Thyroid gland (tissue), 4 donors: ENCODE data around the gene PDZD2. TPM values are rescaled to one million over a fixed set of nuclear protein-coding genes. Genes with fewer than 3 reads are reported as not detected.

Experiments used
- DNase-seq, 2 donors: peaks; one replicate each; pipeline ENCODE4 v3.0.0-alpha.2; 2019
- H3K27ac ChIP-seq, 3 donors: fragments of 200-600 bp; sonication (generic); 1 replicate in 2 of 3; 2 replicates in 1 of 3; pipeline ENCODE4 v1.5.1; 2016 to 2019; ENCODE audit warnings: mild to moderate bottlenecking in 1 of 3, moderate library complexity in 1 of 3
- H3K27me3 ChIP-seq: fragments of 200-600 bp; sonication (generic); one replicate; pipeline ENCODE4 v1.5.1; 2019
- H3K36me3 ChIP-seq, 2 donors: fragments of 200-600 bp; sonication (generic); one replicate each; pipeline ENCODE4 v1.5.1; 2016 to 2019
- H3K4me1 ChIP-seq, 2 donors: fragments of 200-600 bp; sonication (generic); one replicate each; pipeline ENCODE4 v1.5.1; 2017 to 2019
- H3K4me3 ChIP-seq, 3 donors: fragments of 200-600 bp; sonication (generic); replicated peaks in 1 of 3; 1 replicate in 2 of 3; 2 replicates in 1 of 3; pipeline ENCODE4 v1.5.1; 2016; ENCODE audit warnings: mild to moderate bottlenecking in 1 of 3
- H3K9me3 ChIP-seq: fragments of 200-600 bp; sonication (generic); one replicate; pipeline ENCODE4 v1.5.1; 2017
- POLR2A ChIP-seq, 2 donors: fragments of 450-650 bp; IDR thresholded peaks; one replicate each; pipeline ENCODE4 v1.6.1; 2017; ENCODE audit warnings: antibody characterized with exemption in 2 of 2, mild to moderate bottlenecking in 2 of 2, moderate library complexity in 1 of 2
- WGBS, 2 donors: methylation state at CpG; one replicate each; pipeline ENCODE4 v1.1.5; 2017; 5-methylcytosine and 5-hydroxymethylcytosine counted together
- intact Hi-C: fragments of 100-400 bp; cut with DNase I; formaldehyde crosslinking; loops from one replicate; pipeline ENCODE4 v1.15.1; 2023
- total RNA-seq, 4 donors: library from RNA; depleted of rRNA; stranded (reverse); fragments of >200 nt; gene quantifications; one replicate each; pipeline ENCODE4 v1.2.3, GENCODE V29; 2016
- TF ChIP-seq, protein P1 (sequence below), 6 experiments: fragments of 200-600 bp in 3 of 6; fragments of 450-650 bp in 3 of 6; sonication (generic) in 3 of 6; IDR thresholded peaks; one replicate each; pipeline ENCODE4 v1.5.1; 2016 to 2019; ENCODE audit warnings: antibody characterized with exemption in 6 of 6, mild to moderate bottlenecking in 2 of 6, inconsistent platforms in 1 of 6, moderate library complexity in 1 of 6

The PDZD2 gene
- total RNA-seq, 4 donors from 2014 or later = 1.8 to 4.5 (median 3.9) TPM

DNA sequence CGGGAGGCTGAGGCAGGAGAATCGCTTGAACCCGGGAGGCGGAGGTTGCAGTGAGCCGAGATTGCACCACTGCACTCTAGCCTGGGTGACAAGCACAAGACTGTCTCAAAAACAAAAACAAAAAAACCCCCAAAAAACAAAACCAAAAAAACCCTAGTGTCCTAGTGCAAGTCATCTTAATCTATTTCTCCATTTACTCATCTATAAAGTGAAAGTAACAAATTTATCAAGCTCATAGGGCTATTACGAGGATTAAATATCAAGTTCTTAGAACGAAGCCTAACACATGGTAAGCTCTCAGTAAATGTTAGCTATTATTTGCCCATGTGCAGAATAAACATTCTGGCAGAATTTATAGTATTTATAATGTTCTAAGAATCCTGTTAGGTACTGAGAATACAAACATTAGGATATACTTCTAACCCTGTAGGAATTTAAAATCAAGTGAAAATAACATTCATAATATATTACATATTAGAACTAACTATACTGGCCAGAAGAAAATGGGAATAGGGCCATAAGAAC is 490.2 kb downstream of the PDZD2 start:
- Histone ChIP-seq H3K4me1 (peaks cover 8 to 21% of the 10 kb centered on the region in 2 donors), H3K27me3 (no peaks in the 10 kb centered on the region), H3K36me3 (peaks cover 0 to 6% of the 10 kb centered on the region in 2 donors), H3K27ac (no peak overlapping the region), H3K4me3 (no peak overlapping the region), H3K9me3 (no peaks in the 10 kb centered on the region)
- no peak for DNase-seq
- TF ChIP-seq POLR2A (IDR thresholded peaks at IDR 0.05) = no peak
- TF ChIP-seq, protein P1, sequence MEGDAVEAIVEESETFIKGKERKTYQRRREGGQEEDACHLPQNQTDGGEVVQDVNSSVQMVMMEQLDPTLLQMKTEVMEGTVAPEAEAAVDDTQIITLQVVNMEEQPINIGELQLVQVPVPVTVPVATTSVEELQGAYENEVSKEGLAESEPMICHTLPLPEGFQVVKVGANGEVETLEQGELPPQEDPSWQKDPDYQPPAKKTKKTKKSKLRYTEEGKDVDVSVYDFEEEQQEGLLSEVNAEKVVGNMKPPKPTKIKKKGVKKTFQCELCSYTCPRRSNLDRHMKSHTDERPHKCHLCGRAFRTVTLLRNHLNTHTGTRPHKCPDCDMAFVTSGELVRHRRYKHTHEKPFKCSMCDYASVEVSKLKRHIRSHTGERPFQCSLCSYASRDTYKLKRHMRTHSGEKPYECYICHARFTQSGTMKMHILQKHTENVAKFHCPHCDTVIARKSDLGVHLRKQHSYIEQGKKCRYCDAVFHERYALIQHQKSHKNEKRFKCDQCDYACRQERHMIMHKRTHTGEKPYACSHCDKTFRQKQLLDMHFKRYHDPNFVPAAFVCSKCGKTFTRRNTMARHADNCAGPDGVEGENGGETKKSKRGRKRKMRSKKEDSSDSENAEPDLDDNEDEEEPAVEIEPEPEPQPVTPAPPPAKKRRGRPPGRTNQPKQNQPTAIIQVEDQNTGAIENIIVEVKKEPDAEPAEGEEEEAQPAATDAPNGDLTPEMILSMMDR (IDR thresholded peaks at IDR 0.05) = no peak
- 91 to 92% methylated on average over 7 of the region's 7 CpGs for WGBS, 2 donors
- intact Hi-C loops = no loop called here

DNA sequence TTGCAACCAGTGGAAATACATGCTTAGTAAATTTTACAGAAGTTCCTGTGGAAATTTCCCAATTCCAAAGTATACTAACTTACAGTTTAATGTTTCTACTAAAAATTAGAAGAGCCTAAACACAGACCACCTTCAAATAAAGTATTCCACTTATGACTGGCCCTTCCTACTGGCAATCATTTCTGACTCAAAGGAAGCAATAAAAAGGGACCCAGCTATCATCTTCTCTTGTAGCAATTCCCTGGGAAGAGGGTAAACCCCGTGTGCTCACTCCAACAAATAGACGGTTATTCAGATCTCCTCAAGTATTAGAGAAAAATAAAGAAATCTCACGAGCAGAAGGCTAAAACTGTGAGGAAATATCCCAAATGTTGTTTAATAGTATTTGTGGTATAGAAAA is 491.9 kb downstream of the PDZD2 start:
- no peak overlapping the region for H3K27ac ChIP-seq
- H3K27me3 ChIP-seq = no peaks in the 10 kb centered on the region
- 84 to 85% methylated on average over 3 of the region's 3 CpGs for WGBS, 2 donors
- H3K9me3 ChIP-seq = no peaks in the 10 kb centered on the region
- TF ChIP-seq, protein P1 (IDR thresholded peaks at IDR 0.05) = no peak
- no peak for TF ChIP-seq POLR2A (IDR thresholded peaks at IDR 0.05)
- no peak overlapping the region for H3K4me3 ChIP-seq
- intact Hi-C loops = no loop called here
- no peak for DNase-seq
- peaks cover 0 to 9% of the 10 kb centered on the region in 2 donors for H3K36me3 ChIP-seq
- peaks cover 8 to 21% of the 10 kb centered on the region in 2 donors for H3K4me1 ChIP-seq

DNA sequence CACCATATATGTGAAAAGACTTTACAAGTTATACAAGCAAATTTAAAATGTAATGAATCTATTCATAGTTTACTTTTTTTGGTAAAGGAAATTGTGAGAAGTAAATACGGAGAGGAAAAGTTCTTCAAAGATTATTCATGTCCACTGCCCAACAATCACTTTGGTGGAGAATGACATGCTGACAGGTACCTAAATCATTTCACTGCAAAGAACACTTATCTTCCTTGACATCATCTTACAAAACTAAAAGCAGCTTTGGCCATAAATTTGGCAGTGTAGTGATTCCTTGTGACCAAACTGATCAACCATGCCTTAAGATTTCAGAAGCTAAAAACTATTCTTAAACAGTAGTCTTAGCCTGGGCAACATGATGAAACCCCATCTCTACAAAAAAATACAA is 492.7 kb downstream of the PDZD2 start:
- peaks cover 0 to 5% of the 10 kb centered on the region in 2 donors for H3K36me3 ChIP-seq
- no peaks in the 10 kb centered on the region for H3K27me3 ChIP-seq
- no peak overlapping the region for H3K27ac ChIP-seq
- H3K4me3 ChIP-seq = no peak overlapping the region
- H3K9me3 ChIP-seq = no peaks in the 10 kb centered on the region
- peaks cover 7 to 21% of the 10 kb centered on the region in 2 donors for H3K4me1 ChIP-seq
- 89 to 94% methylated on average over 1 of the region's 1 CpG for WGBS, 2 donors
- DNase-seq = no peak
- intact Hi-C loops = no loop called here
- TF ChIP-seq, protein P1 (IDR thresholded peaks at IDR 0.05) = no peak
- no peak for TF ChIP-seq POLR2A (IDR thresholded peaks at IDR 0.05)

DNA sequence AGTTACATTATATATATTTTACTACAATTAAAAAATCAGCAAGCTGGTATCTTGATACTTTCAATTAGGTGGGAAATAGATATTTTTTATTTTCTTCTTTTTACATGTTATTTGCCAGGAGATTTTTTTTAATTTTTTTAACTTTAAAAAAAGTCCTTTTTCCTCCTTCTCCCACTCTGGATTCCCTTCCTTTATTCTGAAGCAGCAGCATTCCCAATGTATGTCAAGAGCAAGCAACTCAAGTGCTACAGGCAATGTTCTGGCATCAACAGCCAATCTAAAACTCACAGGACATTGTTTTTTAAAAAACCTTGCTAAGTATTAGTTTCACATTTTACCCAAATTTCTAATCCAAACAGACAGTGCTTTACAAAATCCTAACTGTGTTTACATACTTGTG is 493.8 kb downstream of the PDZD2 start:
- Histone ChIP-seq H3K4me3 (no peak overlapping the region), H3K27me3 (no peaks in the 10 kb centered on the region), H3K4me1 (peaks cover 3 to 21% of the 10 kb centered on the region in 2 donors), H3K36me3 (peaks cover 0 to 5% of the 10 kb centered on the region in 2 donors), H3K27ac (peak overlapping the region in 1 of 3 donors; percentile 14), H3K9me3 (no peaks in the 10 kb centered on the region)
- TF ChIP-seq, protein P1 (IDR thresholded peaks at IDR 0.05) = no peak
- TF ChIP-seq POLR2A (IDR thresholded peaks at IDR 0.05) = no peak
- intact Hi-C loops = no loop called here
- DNase-seq = no peak

DNA sequence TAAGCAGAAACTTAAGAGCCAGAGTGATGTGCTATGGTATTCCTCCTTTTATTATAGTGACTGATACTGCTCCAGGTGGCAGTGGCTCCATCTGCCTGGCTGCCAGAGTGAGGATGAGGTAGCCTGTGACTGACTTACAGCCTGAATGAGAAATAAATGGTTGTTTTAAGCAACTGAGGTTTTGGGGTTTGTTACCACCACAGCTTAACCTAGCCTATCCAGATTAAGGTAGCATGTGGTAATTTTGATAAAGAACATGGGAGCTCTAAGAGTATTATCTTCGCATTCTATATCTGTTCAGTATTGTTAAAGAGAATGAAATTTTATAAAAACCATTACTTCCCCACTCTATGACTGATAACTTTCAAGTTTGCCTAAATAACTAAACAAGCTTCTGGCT is 496.2 kb downstream of the PDZD2 start:
- no peak overlapping the region for H3K4me3 ChIP-seq
- H3K27me3 ChIP-seq = no peaks in the 10 kb centered on the region
- DNase-seq = no peak
- intact Hi-C loops = no loop called here
- H3K4me1 ChIP-seq = peaks cover 3 to 21% of the 10 kb centered on the region in 2 donors
- H3K9me3 ChIP-seq = no peaks in the 10 kb centered on the region
- WGBS, 2 donors = 91 to 92% methylated on average over 1 of the region's 1 CpG
- TF ChIP-seq, protein P1 (IDR thresholded peaks at IDR 0.05) = no peak
- TF ChIP-seq POLR2A (IDR thresholded peaks at IDR 0.05) = no peak
- H3K27ac ChIP-seq = no peak overlapping the region
- H3K36me3 ChIP-seq = peaks cover 0 to 5% of the 10 kb centered on the region in 2 donors
